ENCODE data around the gene BOC. TPM values are rescaled to one million over a fixed set of nuclear protein-coding genes. Genes with fewer than 3 reads are reported as not detected.

Gene BOC
- total RNA-seq, 1 experiment from 2014 or later: 0.73 TPM

- DNase-seq: no peak
These were observed 43.0 kb downstream of the BOC start for GRCh38 chr3:113254171-113254947.

DNA sequence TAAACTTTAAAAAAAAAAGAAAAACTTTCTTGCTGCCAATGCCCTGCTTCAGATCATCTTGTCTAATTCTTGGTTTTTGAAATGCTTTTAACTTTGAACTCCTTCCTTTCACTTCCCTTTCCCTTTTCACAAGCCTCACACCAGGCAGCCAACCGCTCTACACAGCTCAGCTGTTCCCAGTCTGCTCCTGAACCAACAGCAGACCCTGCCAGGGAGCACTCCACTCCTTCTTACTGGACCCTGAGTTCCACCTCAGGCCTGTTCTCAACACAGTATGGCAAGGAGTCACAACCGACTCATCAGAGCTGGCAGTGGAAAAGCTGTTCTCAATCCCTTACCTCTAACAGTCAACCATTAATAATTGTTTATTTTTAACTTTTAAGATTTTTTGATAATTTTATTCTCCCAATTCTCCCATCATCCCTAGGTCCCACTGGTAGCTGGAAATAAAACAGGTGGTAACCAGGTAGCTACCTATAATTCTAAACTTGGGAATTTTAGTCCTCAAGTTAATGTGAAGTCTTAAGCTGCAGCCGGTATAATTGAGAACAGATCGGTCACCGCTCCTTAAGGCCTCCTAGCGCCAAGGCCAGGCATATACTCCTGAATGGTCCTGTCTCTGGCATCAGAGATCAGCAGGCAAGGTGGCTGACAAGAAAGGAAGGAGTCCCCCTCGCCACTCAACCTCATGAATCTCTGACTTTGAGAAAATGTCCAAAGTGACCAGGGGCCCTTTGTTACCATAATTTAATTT lies 43.9 kb downstream of the BOC start:
- TF ChIP-seq, protein P1, sequence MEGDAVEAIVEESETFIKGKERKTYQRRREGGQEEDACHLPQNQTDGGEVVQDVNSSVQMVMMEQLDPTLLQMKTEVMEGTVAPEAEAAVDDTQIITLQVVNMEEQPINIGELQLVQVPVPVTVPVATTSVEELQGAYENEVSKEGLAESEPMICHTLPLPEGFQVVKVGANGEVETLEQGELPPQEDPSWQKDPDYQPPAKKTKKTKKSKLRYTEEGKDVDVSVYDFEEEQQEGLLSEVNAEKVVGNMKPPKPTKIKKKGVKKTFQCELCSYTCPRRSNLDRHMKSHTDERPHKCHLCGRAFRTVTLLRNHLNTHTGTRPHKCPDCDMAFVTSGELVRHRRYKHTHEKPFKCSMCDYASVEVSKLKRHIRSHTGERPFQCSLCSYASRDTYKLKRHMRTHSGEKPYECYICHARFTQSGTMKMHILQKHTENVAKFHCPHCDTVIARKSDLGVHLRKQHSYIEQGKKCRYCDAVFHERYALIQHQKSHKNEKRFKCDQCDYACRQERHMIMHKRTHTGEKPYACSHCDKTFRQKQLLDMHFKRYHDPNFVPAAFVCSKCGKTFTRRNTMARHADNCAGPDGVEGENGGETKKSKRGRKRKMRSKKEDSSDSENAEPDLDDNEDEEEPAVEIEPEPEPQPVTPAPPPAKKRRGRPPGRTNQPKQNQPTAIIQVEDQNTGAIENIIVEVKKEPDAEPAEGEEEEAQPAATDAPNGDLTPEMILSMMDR (IDR thresholded peaks at IDR 0.05; ENCODE audit: insufficient read depth in 1 of 2, low read depth in 1 of 2, low read length in 1 of 2, severe bottlenecking in 1 of 2, unreplicated experiment in 1 of 2): no peak
- POLR2A ChIA-PET: no interaction called here
- no peak for DNase-seq
- H3K4me1 ChIP-seq: no peaks in the 10 kb centered on the region
- intact Hi-C loops (cut with micrococcal nuclease; ENCODE audit: unreplicated experiment): no loop called here
- Mint-ChIP-seq H3K9me3 (ENCODE audit: unreplicated experiment) (no peaks in the 10 kb centered on the region), H3K36me3 (ENCODE audit: insufficient read depth, unreplicated experiment) (peaks cover 4% of the 10 kb centered on the region), H3K27me3 (ENCODE audit: insufficient read depth, unreplicated experiment) (peaks cover 25% of the 10 kb centered on the region), H3K27ac (ENCODE audit: unreplicated experiment) (no peak overlapping the region), H3K4me3 (ENCODE audit: unreplicated experiment) (no peak overlapping the region), H3K4me1 (ENCODE audit: low read depth, unreplicated experiment) (no peaks in the 10 kb centered on the region)
- no peak overlapping the region for H3K4me3 ChIP-seq (ENCODE audit: low read depth, low read length)
- H3K27me3 ChIP-seq (replicated peaks; ENCODE audit: control insufficient read depth, insufficient read depth, low read length): no peaks in the 10 kb centered on the region; the same call in 1 of the 2 replicates
- H3K36me3 ChIP-seq (ENCODE audit: control insufficient read depth, insufficient read depth, low read length): no peaks in the 10 kb centered on the region
- BruUV-seq (replicated peaks): no TSS peak
- no peaks in the 10 kb centered on the region for H3K9me3 ChIP-seq
- CTCF ChIA-PET: no interaction called here

More at GRCh38 chr3:113254171-113254947, 43.0 kb downstream of the BOC start:
- ChIA-PET POLR2A (no interaction called here), CTCF (no interaction called here)
- TF ChIP-seq, protein P1 (IDR thresholded peaks at IDR 0.05; ENCODE audit: insufficient read depth in 1 of 2, low read depth in 1 of 2, low read length in 1 of 2, severe bottlenecking in 1 of 2, unreplicated experiment in 1 of 2): no peak
- no TSS peak for BruUV-seq (replicated peaks)
- H3K9me3 Mint-ChIP-seq (ENCODE audit: unreplicated experiment): no peaks in the 10 kb centered on the region
- H3K4me3 Mint-ChIP-seq (ENCODE audit: unreplicated experiment): no peak overlapping the region
- Histone ChIP-seq H3K36me3 (ENCODE audit: control insufficient read depth, insufficient read depth, low read length) (no peaks in the 10 kb centered on the region), H3K9me3 (no peaks in the 10 kb centered on the region), H3K4me1 (no peaks in the 10 kb centered on the region), H3K27me3 (replicated peaks; ENCODE audit: control insufficient read depth, insufficient read depth, low read length) (no peaks in the 10 kb centered on the region; the same call in none of the 2 replicates), H3K4me3 (ENCODE audit: low read depth, low read length) (no peak overlapping the region)
- peaks cover 19% of the 10 kb centered on the region for H3K27me3 Mint-ChIP-seq (ENCODE audit: insufficient read depth, unreplicated experiment)
- no peaks in the 10 kb centered on the region for H3K36me3 Mint-ChIP-seq (ENCODE audit: insufficient read depth, unreplicated experiment)
- intact Hi-C loops (cut with micrococcal nuclease; ENCODE audit: unreplicated experiment): no loop called here
- H3K4me1 Mint-ChIP-seq (ENCODE audit: low read depth, unreplicated experiment): no peaks in the 10 kb centered on the region
- no peak overlapping the region for H3K27ac Mint-ChIP-seq (ENCODE audit: unreplicated experiment)

GRCh38 chr3:113255854-113256615 lies 44.7 kb downstream of the BOC start:
- Histone ChIP-seq H3K9me3 (no peaks in the 10 kb centered on the region), H3K27me3 (replicated peaks; ENCODE audit: control insufficient read depth, insufficient read depth, low read length) (no peaks in the 10 kb centered on the region; the same call in 1 of the 2 replicates), H3K4me1 (no peaks in the 10 kb centered on the region), H3K36me3 (ENCODE audit: control insufficient read depth, insufficient read depth, low read length) (no peaks in the 10 kb centered on the region), H3K4me3 (ENCODE audit: low read depth, low read length) (no peak overlapping the region)
- Mint-ChIP-seq H3K36me3 (ENCODE audit: insufficient read depth, unreplicated experiment) (peaks cover 4% of the 10 kb centered on the region), H3K4me1 (ENCODE audit: low read depth, unreplicated experiment) (no peaks in the 10 kb centered on the region), H3K27me3 (ENCODE audit: insufficient read depth, unreplicated experiment) (peaks cover 29% of the 10 kb centered on the region), H3K9me3 (ENCODE audit: unreplicated experiment) (no peaks in the 10 kb centered on the region), H3K4me3 (ENCODE audit: unreplicated experiment) (no peak overlapping the region), H3K27ac (ENCODE audit: unreplicated experiment) (no peak overlapping the region)
- TF ChIP-seq, protein P1 (IDR thresholded peaks at IDR 0.05; ENCODE audit: insufficient read depth in 1 of 2, low read depth in 1 of 2, low read length in 1 of 2, severe bottlenecking in 1 of 2, unreplicated experiment in 1 of 2): no peak
- POLR2A ChIA-PET: no interaction called here
- DNase-seq: no peak
- CTCF ChIA-PET: no interaction called here
- intact Hi-C loops (cut with micrococcal nuclease; ENCODE audit: unreplicated experiment): no loop called here
- no TSS peak for BruUV-seq (replicated peaks)
